GM18526 (cell line): ENCODE measurements around the gene ARID3C.

Experiments
- POLR2A ChIP-seq: IDR thresholded peaks from 3 replicates; pipeline ENCODE4 v1.6.1; 2011; ENCODE audit not compliant: insufficient read length; ENCODE audit errors: extremely low read depth

The ARID3C gene

GRCh38 chr9:34591917-34592866 lies 36.7 kb downstream of the ARID3C start:
- TF ChIP-seq POLR2A, result no peak

GRCh38 chr9:34591248-34591916 lies 37.5 kb downstream of the ARID3C start:
- TF ChIP-seq POLR2A, result no peak

- no peak for TF ChIP-seq POLR2A
Observed at GRCh38 chr9:34590381-34591247, 38.3 kb downstream of the ARID3C start.

- no peak for TF ChIP-seq POLR2A
Observed at GRCh38 chr9:34589636-34590380, 39.1 kb downstream of the ARID3C start, which contains the start of gene CNTFR. CNTFR (minus strand) TSS chr9:34589724; CDS start chr9:34568981, 20,743 bp downstream.

- no peak for TF ChIP-seq POLR2A
Observed at GRCh38 chr9:34588671-34589635, 39.9 kb downstream of the ARID3C start.

GRCh38 chr9:34587271-34587670 lies 41.6 kb downstream of the ARID3C start:
- no peak for TF ChIP-seq POLR2A

GRCh38 chr9:34585946-34586669 lies 42.8 kb downstream of the ARID3C start:
- no peak for TF ChIP-seq POLR2A

- no peak for TF ChIP-seq POLR2A
Observed at GRCh38 chr9:34584970-34585369, 43.9 kb downstream of the ARID3C start.

- no peak for TF ChIP-seq POLR2A
Observed at GRCh38 chr9:34582787-34583186, 46.1 kb downstream of the ARID3C start.

- TF ChIP-seq POLR2A, result no peak
Observed at GRCh38 chr9:34581318-34581717, 47.5 kb downstream of the ARID3C start.

- TF ChIP-seq POLR2A, result no peak
Observed at GRCh38 chr9:34580358-34580757, 48.5 kb downstream of the ARID3C start.

GRCh38 chr9:34579808-34580163 lies 49.1 kb downstream of the ARID3C start:
- TF ChIP-seq POLR2A, result no peak
